HG02623 (cell line): Measurements from ENCODE around the gene GSDMA.
"Not testable (repeated sequence)": the region's sequence is repeated elsewhere in the genome, so short reads cannot be mapped to it uniquely, and the experiment has no call there.

Source experiments
- ATAC-seq: cut with Tn5 transposase; IDR thresholded peaks from one replicate; pipeline ENCODE4 v1.9.1; 2021; ENCODE audit warnings: moderate library complexity; ENCODE audit not compliant: unreplicated experiment

GSDMA gene

DNA sequence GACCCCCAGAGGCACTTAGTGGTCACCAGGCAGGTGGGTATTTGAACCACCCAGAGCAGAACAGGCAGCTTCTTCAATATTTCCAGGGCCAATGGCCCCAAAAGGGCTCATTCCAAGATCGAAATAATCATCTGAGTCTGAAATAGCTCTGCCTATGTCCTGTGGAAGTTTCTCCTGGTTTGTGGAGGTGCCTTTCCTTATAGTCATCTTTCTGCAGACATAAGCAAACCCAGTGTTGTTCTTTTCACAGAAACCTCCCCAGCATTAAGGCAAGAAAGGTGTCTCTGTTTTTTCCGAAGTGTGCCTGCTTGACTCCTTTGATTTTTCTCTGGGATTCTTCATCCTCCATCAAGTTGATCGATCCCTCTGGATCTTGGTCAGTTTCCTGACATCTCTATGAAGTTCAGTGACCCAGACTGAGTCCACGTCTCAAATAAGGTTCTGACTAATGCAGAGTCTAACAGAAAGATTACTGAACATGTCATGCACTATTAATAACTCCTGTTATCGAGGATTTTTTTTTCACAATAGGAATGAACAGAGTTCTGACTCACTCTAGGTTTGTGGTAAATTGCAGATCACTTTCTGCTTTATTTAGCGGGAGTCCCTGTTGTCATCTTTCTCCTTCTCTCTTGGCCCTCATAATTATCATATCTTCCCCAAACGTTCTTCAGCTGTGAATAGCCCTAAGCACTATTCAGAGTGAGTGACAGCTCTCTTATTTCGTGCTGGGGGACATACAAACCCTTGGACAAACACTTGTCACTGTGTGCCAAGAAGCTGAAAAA is 33.8 kb upstream of the GSDMA start:
- no peak for ATAC-seq

DNA sequence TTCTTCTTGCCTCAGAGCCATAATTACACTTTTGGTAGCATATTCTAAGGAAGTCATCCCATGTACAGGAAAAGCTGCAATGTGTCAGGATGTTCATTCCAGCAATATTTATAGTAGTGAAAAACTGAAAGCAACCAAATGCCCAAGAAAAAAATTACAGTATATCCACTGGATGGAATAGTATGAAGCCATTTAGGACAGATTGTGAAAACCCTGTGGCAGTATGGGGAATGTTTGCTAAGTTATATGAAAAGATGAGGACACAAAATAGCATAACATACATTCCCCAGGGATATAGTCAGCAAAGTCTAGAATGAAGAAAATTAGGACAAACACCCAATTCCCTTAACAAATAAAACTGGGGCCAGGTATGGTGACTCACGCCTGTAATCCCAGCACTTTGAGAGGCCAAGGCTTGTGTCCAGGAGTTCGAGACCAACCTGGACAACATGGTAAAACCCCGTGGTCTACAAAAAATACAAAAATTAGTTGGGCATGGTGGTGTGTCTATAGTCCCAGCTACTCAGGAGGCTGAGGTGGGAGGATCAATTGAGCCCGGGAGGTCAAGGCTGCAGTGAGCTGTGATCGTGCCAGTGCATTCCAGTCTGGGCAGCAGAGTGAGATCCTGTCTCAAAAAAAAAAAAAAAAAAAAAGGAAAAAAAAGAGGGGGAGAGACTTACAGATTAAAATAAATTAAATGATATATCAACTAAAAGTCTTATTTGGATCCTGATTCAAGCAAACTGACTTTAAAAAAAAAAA is 33.0 kb upstream of the GSDMA start:
- ATAC-seq: no peak

DNA sequence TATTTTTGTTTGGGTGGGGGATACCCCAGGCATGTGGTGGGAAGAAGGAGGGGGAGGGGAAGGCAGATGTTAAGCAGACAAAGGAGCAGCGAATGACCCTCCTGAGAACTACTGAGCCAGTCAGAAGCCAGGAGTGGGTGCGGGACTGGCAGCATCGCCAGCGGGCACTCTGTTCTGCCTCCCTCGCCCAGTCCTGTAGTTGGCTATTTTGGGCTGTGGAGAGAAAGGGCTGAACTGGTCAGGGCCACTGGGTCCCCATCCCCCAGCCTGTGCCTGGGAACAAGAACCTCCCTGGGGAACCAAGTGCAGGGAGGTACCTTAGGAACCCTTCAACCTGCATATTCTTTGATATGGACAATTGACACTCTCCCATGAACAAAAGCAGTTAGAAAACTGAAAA is 28.9 kb upstream of the GSDMA start:
- no peak for ATAC-seq

DNA sequence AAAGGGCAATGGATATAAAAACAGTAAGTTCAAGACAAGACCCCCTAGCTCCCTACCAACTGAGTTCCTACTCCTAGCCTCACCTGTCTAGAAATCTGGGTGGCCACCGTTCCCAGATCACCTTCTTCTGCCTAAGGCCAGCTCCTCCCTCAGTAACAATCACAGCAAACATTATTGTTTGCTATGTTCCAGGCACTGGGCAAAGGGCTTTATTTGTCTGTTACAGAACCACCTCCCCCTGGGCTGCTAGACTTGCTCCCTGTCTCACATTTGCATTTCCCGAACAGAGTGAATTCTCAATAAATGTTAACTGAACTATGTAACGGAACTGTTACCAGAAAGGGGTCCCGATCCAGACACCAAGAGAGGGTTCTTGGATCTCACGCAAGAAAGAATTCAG is 28.5 kb upstream of the GSDMA start:
- no peak for ATAC-seq

DNA sequence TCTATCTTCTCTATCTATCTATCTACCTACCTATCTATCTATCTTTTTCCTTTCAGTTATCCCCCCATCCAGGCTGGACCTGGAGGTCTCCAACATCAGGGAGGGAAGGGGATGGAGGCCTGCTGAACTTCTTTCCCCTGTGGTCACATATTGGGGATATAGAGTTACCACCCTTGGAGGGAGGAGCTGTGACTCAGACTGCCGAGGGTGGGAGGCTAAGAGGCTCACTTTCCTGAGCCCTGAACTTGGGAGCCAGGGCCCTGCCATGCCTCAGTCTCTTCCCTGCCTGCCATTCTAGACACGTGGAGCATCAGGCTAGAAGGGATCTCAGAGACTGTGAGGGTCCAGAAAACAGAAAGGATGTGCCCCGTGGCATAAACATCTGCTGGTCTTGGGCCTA is 26.9 kb upstream of the GSDMA start:
- no peak for ATAC-seq

DNA sequence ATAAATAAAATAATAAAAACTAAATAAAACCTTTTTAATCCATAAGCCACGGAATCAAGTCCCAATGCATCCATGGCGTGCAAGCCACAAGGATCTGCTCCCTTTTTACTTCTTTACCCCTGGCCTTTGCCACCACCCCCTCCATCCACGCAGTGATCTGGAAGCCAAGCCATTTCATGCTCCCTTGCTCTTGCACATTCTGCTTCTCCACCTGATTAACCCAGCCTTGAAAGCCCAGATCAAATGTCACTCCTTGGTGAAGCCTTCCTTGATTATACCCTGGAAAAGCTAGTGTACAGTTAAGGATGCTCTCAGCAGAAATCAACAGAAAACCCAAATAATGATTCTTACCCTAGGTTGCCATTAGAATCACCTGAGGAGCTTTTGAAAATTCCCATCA is 25.4 kb upstream of the GSDMA start:
- ATAC-seq: no peak

DNA sequence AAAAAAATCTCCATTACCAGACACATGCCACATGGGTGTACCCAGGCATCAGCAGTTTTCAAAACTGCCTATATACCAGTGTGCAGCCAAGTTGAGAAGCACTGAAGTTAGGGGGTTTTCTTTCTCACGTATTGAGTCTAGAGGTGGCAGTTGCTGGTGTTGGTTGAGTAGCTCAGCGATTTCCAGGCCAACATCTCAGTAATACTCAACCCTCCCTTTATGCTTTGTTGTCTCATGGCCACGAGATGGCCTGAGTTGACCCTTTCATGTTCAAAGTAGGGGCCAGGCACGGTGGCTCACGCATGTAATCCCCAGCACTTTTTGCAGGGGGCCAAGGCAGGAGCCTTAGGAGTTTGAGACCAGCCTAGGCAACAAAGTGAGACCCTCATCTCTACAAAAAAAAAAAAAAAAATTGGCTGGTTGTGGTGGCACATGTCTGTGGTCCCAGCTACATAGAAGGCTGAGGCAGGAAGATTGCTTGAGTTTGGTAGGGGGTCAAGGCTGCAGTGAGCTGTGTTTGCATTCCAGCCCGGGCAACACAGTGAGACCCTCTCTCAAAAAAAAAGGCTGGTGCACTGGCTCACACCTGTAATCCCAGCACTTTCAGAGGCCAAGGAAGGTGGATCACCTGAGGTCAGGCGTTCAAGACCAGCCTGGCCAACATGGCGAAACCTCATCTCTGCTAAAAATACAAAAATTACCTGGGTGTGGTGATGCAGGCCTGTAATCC is 24.5 kb upstream of the GSDMA start:
- no peak for ATAC-seq

DNA sequence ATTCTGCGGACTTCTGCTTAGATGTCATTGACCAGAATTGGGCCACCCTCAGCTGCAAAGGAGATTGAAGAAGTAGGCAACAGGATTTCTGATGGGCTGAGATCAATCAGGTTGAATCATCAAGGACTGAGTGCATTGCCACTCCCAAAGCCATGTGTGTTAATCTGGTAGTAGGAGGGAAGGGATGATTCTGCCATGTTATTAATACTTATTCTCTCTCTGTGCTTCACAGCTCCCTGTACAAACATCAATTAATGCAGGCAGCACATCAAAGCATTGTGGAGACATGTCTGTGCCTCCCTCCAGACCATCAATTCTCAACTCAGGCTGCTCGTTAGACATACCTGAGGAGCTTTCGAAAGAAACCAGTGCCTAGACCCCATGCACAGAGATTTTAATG is 23.7 kb upstream of the GSDMA start:
- no peak for ATAC-seq

DNA sequence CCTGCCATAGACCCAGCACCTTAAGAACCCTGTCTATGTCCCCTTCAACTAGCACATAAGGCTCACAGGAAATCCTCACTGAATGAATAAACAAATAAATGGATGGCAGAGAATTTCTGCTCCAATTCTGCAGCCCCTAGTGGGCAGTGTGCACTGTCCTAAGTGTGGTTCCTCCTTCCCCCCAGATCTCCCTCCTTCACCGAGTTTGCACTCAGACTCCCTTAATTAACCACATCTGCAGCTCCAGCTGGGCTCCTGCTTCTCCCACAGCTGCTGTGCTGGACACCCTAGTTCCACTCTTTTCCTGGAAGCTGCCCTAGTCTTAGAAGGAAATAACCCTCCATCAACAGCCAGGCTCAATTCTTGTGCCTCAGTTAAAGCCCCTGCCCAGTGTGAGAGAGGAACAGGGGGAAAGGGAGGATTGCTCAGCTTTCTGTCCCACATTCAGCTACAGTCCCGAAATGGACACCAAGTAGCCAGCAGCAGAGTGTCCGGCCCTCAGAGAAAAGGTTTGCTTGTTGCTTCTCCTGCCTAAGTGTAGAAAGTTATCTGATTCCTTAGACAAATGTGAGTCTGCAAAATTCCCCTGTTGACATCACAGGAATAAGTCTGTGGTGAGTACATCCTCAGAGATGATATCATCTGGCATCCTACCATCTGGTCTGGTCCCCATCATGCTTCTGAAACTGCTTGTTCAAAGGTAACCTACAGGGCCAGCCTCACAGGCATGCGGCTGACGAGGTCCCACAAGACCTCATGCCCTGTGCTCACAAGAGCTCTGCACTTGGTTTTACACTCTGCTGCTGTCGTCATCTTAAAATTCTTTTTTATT is 23.0 kb upstream of the GSDMA start:
- ATAC-seq: peak; percentile 64

DNA sequence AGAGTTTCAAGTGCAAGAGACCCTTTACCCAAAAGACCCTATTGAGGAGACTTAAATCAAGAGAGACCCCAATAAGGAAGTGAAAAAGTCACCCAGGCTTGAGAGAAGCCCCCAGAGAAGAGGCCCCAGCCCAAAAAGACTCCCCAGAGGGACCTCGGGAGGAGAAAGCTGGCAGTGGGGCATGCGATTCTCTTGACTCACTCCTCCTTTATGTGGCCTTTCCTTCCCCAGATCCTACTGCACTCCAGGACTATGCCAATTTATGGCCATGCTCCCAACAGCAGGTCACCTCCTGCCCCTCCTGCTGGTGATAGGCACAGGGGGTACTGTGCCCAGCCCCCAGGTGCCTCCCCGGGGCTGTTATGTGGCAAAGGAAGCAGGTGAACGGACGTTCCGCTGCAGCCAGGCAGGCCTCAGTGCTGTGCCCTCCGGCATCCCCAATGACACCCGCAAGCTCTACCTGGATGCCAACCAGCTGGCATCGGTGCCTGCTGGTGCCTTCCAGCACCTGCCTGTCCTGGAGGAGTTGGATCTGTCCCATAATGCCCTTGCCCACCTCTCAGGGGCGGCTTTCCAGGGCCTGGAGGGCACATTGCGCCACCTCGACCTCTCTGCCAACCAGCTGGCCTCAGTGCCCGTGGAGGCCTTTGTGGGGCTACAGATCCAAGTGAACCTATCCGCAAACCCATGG is 19.0 kb upstream of the GSDMA start:
- ATAC-seq: no peak

DNA sequence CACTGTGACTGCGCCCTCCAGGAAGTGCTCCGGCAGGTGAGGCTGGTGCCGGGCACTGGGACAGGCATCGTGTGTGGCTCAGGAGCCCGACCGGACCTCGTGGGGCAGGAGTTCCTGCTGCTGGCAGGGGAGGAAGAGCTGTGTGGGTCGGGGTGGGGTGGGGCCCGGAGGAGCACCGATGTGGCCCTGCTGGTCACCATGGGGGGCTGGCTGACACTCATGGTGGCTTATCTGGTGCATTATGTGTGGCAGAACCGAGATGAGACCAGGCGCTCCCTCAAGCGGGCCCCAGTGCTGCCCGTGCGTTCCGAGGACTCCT is 18.5 kb upstream of the GSDMA start:
- no peak for ATAC-seq

DNA sequence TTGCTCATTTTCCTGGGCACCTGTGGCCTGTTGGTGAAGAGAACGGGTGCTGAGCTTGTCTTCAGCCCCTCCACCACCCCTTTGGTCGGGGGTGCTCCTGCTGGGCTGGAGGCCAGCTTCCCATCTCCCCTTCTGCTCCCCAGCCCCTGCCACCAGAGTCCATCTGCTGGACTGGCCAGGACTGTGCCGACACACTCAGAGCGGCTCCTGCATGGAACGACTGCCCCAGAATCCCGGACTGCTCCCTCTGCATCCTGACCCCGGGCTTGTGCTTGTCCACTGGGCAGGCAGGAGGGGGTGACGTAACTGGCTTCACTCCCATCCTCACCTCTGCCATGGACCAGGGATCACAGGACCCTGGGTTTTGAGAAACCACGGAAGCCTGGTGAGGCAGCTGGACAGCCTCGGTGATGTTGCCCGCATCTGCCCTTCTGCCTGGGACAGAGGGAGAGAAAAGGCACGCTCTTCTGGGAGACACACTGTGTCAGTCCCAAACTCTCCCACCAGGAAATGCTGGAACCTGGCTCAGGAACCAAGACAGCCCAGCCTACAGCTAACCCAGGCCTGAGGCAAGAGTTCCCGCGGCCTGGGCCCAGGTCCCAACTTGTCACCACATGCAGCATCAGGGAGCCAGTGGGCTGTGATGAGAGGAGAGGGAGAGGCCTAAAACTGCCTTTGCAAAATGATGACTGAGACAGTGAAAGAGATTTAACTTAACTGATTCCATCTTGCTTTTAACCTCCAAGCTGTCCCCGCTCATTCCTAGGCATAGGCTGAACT is 16.1 kb upstream of the GSDMA start:
- no peak for ATAC-seq

DNA sequence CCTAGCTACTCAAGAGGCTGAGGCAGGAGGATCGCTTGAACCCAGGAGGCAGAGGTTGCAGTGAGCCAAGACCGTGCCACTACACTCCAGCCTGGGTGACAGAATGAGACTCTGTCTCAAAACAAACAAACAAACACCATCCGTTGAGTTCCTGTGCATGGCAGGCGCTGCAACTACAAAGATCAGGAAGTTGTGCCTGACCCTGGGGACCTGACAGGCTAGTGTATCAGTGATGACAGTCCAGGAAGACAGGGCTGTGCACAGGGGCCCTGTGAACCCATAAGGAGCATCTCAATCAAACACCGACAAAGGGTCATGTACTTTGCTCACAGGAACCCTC is 14.3 kb upstream of the GSDMA start:
- not testable (repeated sequence) for ATAC-seq

DNA sequence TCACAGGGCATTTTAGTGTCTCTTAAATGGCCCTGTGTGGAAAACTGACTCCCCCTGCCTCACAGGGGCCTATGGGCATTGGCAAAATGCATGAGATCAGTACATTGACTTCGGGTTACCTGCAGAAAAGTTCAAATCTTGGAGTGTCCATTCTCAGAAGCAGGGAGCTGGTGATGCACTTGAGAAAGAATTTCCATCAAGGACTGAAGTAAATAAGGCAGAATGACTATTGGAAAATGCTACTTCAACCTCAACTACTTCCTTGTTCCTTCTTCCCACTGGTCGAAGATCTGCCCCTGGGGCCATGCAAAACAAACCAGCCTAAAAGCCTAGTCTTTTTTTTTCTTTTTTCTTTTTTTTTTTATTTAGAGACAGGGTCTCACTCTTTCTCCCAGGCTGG is 13.8 kb upstream of the GSDMA start:
- no peak for ATAC-seq

DNA sequence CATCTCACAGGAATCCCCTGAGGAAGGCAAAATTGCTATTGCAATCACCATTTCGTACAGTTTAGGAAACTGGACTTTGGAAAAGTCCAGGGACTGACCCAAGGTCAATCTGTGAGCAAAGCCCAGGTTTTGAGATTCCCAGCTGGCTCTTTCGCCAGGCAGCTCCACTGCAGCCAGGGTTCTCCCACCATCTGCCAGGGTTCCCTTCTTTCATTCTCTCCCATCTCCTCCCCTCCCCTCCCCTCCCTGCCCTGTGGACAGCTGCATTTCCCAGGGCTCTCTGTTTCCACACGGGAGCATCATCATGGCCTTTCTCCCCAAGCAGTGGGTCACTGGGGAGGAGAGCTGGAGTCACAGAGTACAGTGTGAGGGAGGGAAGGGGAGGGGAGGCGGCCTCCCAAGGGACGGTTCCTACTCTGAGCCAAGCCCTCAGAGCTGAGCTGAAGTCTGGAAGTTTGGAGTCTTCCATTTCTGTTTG is 11.9 kb upstream of the GSDMA start:
- ATAC-seq: no peak

DNA sequence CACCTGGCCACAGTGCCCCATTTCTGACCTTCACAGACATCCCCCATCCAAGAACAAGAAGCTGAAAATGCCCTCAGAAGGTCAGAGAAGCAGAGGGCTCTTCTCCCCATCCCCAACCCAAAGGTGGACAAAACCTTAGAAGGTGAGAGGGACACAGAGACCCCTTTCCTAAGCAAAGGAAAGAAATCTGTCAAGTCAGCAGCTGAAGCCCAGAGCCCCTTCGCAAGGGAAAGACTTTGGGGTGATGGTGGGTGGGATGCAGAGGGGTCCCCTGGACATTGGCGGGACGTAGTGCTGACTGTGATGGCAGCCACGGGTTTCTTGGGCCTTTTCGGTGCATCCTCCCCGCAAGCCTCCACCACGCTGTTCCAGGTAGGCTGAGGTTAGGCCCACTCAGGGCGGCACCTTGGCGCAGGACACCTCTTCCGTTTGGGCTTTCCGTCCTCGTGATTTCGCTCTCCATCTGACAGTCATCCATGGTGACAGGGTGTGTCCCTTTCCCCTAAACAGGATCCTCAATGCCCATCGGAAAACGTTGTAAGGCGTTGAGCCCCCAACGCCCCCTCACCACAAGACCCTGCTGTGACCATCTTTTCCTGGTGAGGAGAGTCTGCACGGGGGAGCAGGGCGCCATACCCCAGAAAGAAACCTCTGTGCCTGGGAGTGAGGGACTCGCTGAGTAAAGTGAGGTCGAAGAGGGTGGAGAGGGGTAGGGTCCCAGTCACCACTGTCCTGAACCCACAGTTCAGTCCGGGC is 10.7 kb upstream of the GSDMA start:
- no peak for ATAC-seq

DNA sequence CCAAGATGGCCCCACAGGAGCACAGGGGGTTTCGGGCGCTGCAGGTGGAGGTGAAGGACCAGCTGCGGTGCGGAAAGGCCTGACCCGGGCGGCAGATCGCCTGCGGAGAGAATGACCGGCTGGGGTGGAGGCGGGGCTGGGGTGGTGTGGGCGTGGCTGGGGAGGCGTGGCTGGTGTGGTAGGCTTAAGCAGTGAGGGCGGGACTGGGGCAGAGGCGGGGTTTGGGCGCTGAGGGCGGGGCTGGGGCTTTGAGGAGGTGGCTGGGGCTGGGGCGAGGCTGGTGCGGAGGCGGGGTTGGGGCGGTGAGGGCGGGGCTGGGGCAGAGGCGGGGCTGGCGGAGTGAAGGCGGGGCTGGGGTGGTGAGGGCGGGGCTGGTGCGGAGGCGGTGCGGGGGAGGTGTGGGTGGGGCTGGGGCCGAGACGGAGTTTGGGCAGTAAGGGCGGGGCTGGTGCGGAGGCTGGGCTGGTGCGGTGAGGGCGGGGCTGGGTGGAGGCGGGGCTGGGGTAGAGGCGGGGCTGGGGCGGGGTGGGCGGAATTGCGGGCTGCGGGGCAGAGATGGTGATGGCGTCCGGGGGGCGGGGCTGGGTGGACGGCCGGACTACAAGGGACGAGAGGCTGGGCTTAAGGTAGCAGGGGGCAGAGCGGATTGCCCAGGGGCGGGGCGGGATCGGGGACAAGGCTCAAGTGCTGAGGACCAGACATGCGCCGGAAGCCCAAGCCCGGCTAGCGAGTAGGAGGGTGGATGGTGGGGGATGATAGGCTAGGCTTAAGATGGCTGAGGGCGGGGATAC is 9.9 kb upstream of the GSDMA start:
- peak; percentile 71 for ATAC-seq

DNA sequence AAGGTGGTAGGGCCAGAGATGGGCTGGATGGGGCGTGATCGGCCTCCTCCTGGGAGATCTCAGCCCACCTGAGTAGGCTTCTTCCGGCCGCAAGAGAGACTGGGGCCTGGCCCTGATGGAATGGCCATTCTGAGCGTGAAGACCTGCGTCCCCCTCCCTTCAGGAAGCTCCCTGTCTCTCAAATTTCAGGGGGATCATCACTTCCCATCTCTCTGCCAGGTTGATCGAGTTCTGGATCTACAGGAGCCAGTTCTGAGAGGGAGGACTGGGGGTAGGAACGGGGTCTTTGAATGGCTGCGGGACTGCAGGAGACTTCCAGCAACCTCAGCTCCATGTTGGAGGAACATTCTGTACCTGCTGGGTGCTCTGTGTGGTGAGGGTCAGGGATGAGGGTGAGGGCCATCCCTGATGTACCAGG is 9.3 kb upstream of the GSDMA start:
- ATAC-seq: no peak
